NCI-H1694 (cell line): ENCODE measurements around the gene MLH3.

Experiments
- DNase-seq: peaks from one replicate; lab custom pipeline; 2025; lab: John Stamatoyannopoulos, UW

Gene MLH3

DNA sequence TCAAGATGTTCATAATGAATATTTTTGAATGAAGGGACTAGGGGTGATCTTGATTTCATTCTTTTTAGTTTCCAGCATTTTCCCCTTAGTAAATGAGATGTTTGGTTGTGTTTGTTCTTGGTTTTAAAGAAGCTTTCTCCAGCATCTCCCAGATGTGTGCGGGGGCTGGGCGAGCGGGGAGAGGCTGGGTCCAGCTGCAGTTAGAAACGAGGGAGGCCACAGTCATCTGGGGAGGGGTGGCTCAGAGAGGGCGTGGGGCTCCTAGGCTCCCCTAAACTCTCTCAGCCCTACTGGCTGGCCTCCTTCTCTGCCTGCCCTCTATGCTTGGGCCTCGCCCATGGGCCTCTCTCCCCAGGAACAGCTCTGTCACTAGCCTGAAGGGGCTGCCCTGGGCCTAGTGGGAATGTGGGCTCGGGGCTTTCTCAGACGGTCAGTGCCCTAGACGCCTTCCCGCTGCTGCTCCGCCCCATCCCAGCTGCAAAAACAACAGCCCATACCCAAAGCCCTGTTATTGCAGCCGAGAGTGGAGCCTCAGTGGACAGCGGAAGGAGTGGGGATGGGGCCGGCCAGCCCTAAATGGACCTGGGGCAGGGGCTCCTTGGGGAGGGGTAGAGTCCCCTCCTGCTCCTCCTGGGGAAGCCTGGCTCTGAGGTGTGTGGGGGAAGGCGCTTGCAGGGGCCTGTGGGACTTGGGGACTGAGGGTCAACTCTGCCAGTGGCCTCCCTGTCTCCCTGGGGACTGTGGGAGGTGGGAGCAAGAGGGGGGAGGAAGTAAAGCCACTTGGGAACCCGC is 66.8 kb downstream of the MLH3 start:
- DNase-seq: no peak

DNA sequence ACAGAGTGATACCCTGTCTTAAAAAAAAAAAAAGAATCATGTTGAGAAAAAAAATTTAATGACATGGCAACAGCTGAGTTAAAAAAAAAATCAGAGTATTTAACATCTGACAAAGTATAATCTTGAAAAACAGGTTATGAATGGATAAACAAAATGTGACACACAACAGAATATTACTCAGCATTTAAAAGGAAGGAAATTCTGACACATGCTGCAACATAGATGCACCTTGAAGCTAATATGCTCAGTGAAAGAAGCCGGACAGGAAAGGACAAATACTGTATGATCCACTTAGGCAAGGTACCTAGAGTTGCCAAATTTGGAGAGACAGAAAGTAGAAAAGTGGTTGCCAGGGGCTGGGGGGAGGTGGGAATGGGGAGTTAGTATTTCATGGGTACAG is 67.9 kb downstream of the MLH3 start:
- no peak for DNase-seq

DNA sequence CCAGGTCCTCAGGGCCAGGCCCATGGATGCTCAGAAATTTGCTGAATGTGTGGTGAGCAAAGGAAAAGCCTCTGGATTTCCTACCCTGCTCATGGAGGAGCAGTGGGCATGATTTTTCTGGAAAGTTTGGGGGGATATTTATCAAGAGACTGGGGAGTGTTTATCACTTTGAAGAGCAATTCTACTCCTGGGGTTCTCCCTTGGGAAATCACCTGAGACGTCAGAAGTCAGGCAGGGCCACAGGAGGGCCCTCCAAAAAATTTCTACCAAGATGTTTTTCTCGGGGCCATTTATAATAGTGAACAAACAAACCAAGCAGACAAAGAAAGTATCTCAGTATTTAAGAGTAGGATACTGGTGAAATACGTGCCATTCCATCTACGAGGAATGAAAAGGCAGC is 68.6 kb downstream of the MLH3 start:
- DNase-seq: no peak

DNA sequence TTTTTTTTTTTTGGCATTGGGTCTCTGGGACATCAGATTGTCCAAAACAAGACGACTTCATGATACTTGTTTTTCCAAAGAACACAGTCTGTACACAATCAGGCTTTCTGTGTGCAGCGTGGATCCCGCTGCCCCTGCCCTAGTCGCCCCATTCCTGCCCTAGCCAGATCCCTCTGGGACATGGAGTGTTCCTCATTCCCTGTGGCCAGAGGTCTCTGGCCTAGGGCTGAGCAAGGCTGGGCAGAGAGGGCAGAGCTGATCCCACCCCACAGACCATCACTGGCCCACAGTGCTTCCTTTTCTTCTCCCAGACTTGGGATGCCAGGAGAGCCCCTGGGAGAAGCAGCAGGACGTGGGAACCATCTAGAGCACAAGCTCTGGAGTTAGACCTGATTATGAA is 69.4 kb downstream of the MLH3 start:
- DNase-seq: no peak

DNA sequence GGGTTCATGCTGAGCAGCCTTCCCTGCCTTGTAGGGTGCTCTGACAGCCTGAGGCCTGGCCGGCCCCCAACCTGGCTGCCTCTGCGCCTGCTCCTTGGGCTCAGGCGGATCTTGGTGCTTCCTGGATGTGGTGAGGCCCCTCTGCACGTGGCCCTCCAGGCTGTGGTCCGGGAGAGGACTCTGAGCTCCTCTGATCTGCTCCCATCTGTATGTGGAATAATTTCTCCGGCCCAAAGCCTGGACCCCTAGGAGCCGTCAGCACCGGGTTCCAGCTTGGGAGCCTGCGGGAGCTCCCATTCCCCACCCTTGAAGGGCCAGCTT is 69.8 kb downstream of the MLH3 start:
- no peak for DNase-seq

DNA sequence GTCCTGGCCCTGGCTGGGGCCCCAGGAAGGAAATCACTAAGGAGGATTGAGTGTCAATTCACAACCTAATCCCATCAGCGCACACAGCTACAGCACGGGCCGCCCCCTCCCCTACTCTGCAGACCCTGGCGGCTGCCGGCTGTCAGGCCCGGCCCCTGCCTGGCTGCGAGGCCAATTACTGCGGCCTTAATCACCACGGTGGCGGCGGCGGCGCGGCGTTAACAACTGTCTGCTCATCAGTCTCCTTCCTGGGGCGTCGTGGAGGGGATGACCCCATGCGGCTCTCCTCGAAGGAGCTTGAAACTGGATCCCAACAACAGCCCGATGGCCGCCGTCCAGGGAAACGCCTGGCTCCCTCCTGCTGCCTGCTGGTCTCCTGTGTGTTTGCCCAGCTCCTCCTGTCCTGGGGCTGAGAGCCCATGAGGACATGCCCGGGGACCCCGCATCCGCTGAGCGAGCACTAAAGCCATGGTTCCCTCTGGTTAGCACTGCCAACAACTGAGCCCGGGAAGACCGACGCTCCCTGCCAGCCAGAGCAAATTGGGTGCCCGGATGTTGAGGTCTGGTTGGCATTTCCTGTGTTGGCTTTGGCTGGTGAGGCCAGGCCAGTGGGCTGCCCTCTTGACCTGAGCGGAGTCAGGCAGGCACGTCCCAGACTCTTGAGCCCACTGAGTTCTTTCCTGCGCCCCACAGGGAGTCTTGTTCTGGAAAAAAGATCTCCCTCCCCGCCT is 70.4 kb downstream of the MLH3 start:
- DNase-seq: no peak

DNA sequence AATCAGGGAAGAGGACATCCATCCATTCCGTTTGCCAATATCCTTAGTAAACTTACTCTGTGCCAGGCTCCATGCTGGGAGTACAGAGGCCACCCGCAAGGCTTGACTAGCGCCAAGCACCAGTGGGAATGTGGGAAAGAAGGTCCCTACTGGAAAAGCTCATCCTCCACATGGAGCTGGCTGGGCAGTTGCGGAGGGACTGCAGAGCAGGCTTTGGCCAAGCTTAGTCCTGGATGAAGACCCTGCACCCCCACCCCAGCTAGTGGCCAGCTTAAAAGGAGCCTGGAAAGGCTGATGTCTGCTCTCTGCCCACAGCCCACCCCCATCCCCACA is 70.9 kb downstream of the MLH3 start:
- DNase-seq: no peak

DNA sequence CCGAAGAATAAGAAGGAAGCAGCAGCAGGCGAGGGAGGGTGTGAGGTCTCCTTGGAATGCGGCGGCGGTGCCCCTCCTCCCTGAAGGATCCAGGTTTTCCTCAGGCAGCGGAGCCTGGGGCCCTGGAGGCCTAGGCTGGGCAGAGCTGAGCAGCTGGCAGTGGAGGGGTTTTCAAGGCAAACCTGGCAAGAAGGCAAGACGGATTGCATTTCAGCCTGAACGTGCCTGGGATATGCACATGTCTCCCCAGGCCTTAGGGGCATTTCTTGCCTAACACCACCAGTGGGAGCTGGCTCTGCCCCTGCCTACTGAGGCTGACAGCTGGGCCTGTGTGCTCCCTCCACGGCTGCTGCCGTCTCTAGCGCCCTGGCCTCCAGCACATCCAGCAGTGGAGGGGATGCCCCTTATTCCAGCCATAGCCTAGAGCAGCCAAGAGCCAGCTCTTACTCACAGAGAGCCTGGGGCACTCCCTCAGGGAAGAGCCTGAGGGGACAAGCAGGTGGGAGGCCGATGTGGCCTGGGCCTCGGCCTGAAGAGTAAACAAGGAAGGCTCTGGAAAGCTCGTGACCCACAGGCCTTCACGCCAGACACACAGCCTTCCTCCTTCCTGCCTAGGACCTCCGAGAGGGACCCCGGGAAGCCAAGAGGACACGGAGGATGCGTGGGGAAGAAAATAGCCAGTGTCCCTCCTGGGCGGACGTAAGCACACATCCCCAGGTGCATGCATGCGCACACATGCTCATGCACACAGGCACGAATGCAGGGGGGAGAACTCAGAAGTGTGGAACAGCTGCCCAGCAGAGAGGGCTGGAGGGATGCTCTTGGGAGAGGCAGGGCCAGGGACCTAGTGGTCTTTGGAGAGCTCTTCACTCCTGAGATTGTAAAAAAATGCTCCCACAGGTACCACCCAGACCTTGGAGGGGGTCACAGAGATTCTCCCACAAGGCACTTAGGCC is 71.5 kb downstream of the MLH3 start:
- DNase-seq: peak; percentile 98

DNA sequence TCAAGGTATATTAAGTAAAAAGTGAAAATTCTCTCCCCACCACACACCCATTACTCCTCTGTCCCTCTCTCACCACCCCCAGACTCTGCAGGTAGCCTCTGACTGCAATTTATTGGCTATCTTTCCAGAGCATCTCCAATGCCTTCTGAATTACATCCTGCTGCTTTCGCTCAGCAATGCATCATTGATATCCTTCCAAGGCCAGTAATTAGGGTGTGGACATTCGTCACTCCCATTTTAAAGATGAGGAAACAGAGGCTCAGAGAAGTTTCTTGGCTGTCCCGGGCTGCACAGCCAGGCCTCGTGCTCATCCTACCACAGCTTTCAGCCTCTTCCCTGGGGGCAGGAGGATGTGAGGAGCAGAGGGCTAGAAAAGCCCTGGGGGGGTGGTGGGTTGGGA is 72.2 kb downstream of the MLH3 start:
- DNase-seq: no peak

DNA sequence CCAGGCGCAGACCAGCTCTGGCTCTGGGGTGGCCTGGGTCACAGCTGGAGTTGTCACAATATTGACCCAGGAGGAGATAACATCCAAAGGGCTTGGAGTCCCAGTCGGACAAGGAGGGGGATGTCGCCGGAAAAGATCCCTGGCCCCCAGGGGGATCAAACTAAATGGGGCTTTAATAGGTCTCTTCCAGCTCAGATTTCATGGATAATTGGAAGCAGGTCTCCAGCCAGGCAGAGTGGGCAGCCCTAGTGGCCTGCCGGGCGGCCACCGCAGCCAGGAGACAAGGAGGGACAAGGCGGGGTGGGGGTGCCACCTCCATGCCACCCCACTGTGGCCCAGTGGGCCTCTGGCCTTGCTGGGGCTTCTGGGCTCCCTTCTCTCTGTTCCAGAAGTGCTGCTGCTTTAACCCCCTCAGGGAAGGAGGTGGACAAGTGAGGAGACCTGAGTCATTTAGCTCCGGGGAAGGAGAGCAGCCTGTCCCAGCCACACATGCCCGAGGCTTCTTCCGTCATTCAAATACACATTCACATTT is 72.8 kb downstream of the MLH3 start:
- DNase-seq: no peak

DNA sequence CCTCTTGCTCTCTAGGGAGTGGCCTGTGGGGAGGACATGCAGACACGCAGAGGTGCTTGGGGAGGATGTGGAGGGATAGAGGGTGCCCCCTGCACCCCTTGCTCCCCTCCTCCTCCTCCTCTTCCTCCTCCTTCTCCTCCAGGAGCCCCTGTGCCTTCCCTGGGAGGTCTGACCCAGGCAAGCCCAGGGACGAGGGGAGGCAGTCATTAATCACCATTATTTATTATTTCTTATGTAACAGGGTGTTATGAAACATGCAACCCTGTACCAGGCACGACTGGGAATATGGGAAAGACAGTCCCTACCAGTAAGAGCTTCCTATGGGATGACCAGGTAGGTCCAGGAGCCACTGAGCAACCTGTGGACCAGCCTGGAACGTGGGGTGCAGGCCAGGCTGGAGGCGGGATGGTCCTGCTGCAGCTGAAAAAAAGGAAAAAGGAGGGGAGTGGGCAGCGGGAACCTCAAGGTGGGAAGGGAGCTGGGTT is 73.3 kb downstream of the MLH3 start:
- DNase-seq: no peak

DNA sequence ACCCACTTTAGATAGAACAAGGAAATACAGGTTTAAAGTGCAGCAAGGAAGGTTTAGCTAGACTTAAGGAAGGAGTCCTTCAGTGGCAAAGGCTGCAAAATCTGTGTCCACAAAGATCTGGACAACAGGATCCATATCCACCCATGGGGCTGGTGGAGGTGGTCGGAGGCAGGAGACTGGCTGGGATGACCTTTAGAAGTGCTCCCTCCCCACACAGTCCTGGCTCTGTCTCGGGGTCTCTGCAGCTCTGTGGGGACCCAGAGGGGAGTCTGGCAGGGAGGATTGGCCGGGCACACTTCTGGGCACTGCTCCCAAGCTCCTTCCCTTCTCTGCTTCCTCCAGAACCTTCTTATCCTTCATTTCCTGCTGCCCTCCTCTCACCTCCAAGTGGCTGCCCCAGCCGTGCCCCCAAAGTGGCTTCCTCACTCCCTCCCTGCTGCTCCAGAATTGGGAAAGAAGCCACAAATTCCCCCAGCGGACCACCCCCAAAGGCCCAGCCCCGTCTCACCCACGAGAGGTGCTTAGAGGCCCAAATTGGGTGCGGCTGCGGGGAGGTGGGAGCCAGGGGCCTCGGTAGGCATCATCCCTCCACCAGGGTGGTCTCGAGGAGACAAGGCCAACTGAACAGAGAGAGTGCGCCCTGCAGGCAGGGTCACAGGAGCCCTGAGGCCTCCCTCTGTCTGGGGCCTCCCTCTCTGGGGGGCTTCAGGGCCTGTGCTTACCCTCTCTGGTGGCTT is 73.9 kb downstream of the MLH3 start:
- no peak for DNase-seq

DNA sequence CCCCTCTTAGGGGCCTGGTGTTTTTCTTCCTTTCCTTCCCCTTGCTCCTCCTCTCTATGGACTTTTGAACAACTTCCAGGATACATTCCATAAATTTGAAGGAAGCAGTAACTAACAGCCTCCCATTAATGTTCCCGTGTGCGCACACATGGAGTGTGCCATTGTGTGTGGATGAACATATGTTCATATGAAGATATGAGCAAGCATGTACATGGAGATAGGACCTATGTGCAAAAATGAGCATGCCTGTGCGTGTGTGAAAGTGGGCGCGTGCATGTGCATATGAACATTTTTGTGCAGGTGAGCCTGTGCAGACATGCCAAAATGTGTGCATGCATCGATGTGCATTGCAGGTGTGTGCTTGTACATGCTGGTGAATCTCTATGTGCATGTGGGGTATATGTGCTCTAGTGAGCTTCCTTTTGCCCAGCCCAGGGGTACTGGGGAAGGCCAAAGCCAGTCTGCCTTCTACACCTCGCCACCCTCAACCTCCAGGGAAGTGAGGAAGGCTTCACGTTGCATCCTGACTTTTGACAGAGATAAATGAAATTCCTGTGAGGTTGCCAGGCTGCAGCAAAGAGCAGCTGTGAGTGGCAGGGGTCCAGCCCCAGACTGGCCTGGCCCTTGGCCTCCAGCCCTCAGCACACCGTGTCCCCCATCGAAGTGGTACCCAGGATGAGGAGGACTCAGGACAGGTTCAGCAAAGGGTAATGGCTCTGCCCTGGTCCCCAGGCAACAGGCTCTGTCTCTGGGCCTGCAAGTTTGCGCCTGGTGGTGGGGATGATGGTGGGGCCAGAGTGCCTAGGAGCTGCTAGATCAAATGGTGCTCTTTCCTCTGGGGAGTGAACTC is 74.8 kb downstream of the MLH3 start:
- no peak for DNase-seq

DNA sequence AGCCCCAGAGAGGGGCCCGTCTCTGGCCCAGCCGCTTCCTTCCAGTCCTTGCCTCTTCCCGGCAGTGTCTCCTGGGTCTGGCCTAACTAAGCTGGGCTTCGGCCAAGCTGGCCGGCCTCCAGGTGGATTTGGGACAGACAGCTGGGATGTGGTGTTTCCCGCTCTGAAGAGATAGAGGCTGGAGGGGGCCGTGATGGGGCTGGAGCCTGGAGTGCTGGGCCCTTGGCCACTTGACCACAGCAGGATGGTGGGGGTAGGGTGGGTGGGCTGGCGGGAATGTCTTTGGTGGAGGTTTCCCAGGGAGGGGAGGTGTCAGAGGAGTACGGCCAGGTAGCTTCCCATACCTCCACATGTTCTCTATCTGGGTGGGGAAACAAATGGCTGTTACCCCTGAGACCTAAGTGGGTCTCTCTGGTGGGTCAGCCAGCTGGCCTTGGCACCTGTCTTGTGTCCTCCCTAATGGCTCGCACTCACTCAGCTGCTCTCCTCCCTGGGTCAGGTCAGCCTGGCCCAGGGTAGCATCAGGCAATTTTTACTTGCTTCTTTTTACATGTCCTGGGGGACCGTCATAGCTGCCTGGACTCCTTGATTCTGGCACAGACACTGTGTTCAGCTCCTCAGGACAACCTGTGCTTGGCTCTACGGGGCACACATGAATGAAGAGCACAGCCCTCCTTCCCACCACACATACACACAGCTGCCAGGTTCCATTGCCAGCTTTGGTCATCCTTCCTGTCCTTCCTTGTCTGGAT is 76.0 kb downstream of the MLH3 start:
- DNase-seq: no peak

DNA sequence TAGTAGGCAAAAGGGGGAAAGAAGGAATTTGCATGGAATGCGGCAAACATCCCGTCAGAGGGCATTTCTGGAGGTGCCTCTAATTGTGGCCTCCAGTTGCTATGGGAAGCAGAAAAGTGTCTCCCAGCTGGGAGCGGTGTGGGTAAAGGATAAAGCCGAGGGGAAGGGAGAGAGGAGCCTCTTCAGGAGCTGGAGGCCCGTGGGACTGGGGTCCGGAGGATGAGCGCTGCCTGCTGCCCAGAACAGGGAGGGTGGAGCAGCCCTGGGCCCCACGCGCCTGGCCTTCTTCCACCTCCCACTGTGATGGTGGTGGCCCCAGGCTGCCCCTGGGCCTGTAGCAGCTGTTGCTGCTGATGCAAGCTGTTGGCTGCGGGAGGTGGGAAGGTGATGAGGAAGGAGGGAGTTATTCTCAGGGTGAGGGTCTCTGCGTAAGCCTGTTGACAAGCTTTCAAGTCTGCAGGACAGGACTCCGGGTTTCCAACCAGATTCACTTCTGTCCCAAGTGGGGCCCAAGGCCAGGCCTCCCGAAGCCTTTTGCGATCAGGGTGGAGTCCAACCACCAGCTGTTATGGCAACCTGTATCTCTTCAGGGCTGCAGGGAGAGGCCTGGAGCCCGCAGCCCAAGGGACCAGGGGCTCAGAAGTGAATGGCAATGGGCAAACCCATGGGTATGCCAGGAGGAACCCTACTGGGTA is 76.8 kb downstream of the MLH3 start:
- DNase-seq: no peak

DNA sequence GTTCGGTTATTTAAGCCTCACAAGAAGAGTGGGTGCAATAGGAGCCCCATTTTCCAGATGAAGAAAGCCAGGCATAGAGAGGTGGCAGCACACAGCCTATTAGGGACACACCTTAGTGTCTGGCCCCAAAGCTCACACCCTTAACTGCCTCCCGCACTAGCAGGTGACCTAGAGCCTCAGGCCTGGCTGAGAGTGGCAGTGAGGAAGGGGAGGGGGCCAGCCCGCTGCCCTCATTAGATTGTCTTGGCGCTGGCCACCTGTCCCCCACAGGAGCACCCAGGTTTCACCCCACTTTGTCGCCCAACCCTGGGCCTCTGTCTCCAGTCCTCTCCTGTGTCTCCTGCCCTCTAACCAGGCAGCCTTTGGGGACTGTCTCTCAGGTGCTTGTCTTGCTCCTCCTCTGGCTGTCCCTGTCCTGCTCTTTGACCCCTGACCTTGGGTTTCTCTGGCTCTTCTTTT is 77.3 kb downstream of the MLH3 start:
- DNase-seq: no peak

DNA sequence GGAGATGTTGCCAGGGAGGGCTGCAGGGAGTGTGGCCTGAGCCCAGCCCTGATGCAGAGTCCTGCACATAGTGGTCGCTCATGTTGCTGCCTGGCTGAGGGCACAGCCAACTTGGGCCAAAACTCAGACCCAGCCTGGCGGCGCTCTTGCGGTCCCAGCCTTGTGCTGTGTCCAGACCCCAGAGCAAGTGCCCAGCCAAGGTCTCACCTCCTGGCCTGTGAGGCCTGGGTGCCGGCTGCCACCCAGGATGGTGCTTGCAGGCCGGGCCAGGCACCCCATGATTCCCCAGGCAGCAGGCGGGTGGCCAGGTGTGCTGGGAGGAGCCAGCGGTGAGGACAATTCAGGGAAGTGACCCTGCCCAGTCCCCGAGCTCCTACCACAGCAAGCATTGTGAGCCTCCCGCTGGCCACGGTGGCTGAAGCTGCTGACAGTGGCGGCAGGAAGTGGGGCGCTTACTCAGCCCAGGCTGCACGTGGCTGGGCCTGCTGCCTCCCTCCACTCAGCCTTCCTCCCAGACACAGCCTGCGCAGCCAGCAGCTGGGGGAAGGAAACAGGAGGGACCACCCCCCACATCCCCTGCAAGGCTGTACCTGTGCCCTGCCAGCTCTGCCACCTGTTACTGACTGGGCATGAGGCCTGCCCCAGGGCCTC is 78.1 kb downstream of the MLH3 start:
- DNase-seq: no peak

DNA sequence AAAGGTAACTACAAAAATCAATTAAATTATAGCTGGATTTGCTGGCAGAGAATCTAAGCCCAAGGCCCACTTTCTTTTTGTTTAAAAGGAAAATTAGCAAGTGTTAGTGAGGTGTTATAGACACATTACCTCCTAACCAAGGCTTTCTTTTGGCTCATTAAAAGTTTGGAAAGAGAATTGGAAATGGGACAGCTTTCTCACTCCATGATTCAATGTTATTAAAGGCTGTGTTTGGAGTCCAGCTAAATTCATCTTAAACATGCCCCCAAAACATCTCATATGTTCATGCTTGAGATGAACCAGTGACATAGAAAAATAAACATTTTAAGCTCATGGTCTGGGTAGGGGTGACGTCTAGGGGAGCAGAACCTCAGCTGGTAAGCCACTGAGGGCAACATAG is 82.5 kb downstream of the MLH3 start:
- no peak for DNase-seq
